SKM-1 treated with dmso at 0.1 percent for 144 hours (cell line): Measurements from ENCODE around the gene C1QTNF2.
"Not testable (repeated sequence)": the region's sequence is repeated elsewhere in the genome, so short reads cannot be mapped to it uniquely, and the experiment has no call there.

Experiments
- DNase-seq: peaks from one replicate; lab custom pipeline; 2025; ENCODE audit not compliant: unreplicated experiment; lab: John Stamatoyannopoulos, UW

Gene C1QTNF2

GRCh38 chr5:160342413-160342941 lies 27.9 kb downstream of the C1QTNF2 start:
- no peak for DNase-seq

DNA sequence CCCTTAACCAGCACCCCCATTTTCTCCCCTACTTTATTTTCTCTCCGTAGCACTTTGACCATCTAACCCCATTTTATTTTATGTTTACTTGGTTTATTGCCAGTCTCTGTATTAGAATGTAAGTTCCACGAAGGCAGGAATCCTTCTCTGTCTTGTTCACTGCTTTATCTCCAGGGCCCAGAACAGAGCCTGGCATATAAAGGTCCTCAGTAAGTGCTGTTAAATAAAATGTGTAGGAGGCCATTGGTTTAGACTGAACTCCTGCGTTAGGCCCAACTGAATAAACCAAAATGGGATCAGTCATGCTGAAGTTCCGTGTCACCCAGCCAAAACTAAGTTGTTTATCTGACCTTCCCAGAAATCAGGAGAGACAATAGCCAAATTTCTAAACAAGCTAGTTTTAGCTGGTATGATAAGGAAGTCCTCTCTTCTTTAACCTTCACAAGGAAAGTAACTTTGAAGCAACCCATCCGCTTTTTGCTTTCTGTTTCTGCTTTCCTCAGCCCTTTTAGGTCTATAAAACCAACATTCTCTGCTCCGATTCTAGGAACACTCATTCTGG lies 29.0 kb downstream of the C1QTNF2 start:
- DNase-seq: no peak

GRCh38 chr5:160340513-160340912 lies 29.9 kb downstream of the C1QTNF2 start:
- not testable (repeated sequence) for DNase-seq

GRCh38 chr5:160339406-160340130 lies 30.9 kb downstream of the C1QTNF2 start:
- no peak for DNase-seq

DNA sequence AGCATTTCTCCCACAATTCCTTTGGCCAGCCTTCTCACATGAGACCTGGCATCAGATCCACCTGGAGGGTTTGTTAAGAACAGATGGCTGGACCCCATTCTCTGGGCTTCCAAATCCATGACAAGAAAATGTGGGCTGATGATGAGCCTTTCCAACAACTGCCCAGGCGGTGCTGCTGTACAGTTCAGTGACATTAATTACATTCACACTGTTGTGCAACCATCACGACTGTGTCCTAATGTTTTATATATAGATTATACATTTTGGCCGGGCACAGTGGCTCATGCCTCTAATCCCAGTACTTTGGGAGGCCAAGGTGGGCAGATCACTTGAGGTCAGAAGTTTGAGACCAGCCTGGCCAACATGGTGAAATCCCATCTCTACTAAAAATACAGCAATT lies 35.7 kb downstream of the C1QTNF2 start:
- not testable (repeated sequence) for DNase-seq

GRCh38 chr5:160333721-160334120 lies 36.7 kb downstream of the C1QTNF2 start:
- DNase-seq: peak; percentile 64

DNA sequence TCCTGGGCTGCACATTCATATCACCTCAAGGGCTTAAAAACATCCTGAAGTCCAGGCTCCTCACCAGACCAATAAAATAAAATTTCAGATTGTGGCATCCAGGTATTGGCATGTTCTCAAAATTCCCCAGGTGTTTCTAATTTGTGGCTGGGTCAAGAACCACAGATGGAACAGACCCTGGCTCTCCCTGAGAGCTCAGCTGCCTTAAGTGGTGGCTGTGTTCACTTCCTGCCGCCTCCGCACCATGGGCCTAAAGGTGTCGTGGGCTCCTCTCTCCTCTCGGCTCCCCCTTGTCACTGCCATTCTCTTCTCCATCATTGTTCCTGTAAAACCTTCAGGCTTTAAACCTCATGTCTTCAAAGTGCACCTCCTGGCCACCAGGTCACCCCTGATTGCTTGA lies 40.2 kb downstream of the C1QTNF2 start:
- DNase-seq: no peak

DNA sequence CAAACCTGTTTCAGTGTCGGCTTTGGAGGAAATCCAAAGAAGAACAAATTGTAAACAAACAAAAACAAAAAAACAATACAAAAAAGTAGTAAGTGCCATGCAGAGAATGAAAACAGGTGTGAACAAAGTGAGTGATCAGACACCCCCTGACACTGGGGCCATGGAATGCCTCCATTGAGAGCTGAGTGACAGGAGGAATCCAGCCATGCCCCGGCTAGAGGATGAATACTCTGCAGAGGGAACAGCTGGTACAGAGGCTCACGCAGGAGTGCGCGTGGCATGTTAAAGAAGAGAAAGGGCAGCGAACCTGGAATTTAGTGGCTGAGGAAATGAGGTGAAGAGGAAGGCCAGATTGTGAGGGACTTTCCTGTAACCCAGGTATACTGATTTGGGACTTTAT lies 42.6 kb downstream of the C1QTNF2 start:
- no peak for DNase-seq

DNA sequence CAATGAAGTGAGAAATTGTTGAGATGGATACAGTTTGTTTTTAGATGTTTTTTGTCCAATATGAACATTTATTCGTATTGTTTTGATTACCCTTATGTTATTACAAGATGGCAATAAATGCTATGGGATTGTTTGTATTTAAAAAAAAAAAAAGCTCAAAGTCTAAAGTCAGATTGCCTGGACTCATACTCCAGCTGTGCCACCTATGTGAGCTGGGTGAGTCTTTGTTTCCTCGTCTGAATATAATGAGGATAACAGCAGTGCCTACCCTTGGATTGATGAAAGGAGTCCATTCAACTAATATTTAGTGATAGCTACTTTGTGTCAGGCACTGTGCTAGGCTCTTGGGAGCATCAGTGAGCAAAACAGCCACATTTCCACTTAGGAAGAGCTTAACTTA lies 43.4 kb downstream of the C1QTNF2 start:
- no peak for DNase-seq

- no peak for DNase-seq
Measured at GRCh38 chr5:160325716-160326115, 44.7 kb downstream of the C1QTNF2 start.

DNA sequence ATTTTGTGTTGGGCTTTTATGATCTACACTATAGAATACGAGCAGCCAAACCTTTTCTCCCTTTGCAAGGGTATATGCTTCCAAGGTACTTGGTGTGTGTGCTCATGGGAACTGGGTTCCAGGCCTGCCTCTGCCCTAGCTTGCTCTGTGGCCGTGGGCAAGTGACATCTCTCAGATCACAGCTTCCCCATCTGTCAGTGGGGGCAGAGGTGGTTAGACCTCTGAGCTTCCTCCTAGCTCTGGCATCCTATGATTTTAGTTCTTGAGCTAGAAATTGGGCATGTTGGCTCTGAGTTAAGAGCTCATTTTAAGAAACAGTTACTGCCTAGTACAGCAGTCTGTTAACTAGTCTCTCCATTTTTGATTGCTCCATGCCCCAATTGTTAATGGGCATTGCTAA lies 45.5 kb downstream of the C1QTNF2 start:
- DNase-seq: peak; percentile 34

DNA sequence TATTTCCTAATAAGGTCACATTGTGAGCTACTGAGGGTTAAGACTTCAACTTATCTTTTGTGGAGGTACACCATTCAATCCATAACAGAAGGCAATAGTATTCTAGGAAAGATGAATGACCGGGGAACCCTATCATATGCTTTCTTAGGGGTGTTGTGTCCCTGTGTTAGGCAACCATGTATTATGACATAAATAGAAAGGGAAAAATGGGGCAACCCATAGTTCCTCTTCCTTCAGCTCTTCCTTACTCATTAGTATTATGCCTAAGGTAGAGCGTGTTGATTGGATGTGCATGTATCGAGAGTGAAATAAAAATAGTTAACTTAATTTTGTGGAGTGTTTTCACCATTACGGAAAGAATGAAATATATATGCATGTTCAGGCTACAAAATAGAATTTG lies 52.0 kb downstream of the C1QTNF2 start:
- peak; percentile 79 for DNase-seq

DNA sequence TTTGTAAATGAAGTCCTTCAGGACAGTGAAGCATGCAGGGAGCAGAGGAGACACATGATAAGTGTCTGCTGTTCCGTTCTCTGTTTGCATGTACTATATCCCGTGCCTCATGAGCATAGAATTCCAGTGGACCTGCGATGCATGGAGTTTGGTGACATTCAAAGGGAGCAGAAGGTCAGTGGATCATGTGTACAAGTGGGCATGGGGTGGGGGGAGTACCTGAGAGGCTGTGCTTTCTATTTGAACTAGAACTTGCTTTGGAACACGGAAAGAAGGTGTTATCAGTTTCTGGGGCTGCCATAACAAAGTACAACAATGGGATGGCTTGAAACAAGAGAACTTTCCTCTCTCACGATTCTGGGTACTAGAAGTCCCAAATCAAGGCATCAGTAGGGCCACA lies 53.0 kb downstream of the C1QTNF2 start:
- DNase-seq: no peak

GRCh38 chr5:160315968-160316367 lies 54.5 kb downstream of the C1QTNF2 start:
- no peak for DNase-seq

- DNase-seq: no peak
Measured at GRCh38 chr5:160312960-160313727, 57.3 kb downstream of the C1QTNF2 start.

DNA sequence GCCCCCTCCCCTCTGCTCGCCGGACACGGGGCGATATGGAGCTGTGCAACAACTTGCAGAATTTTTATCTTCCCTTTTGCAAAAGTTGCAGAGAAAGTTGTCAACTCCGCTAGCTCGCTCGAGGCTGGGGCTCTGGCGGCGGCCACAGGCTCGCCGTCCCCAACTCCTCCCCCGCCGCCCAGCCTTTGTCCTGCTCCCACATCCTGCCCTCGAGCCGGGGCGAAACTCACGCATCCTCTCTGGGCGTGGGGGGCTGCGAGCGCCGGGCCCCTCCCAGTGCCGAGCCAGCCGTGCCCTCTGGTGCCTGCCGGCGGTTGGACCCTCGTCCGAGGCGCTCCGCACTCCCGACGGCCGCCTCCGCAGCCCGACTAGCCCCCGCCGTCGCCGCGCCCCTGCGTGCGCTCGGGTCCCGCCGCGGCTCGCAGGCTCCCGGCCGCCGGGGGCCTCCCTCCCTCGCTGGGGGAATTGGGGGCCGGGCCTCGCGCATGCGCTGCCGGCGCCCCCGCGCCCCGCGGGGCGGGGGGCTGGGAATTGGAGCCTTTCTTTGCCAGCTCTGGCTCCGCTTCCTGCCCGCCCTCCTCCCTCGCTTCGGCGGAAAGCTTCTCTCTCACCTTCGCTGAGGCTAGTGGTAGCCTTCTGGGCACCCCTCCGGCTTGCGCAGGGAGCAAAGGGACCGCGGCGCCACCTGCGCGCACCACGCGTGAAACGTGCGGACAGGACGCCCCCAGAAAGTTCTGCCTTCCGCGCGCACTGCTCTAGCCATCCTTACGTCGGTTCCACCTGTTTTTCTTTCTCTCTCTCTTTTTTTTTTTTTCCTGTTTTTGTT lies 58.1 kb downstream of the C1QTNF2 start, which contains the start of gene CCNJL:
Gene CCNJL (minus strand): TSS at position 431 of the 826 bp plus-strand sequence. CDS start 641 bp downstream, outside the sequence.
- peak; percentile 27 for DNase-seq

GRCh38 chr5:160311491-160312133 lies 58.8 kb downstream of the C1QTNF2 start:
- no peak for DNase-seq

DNA sequence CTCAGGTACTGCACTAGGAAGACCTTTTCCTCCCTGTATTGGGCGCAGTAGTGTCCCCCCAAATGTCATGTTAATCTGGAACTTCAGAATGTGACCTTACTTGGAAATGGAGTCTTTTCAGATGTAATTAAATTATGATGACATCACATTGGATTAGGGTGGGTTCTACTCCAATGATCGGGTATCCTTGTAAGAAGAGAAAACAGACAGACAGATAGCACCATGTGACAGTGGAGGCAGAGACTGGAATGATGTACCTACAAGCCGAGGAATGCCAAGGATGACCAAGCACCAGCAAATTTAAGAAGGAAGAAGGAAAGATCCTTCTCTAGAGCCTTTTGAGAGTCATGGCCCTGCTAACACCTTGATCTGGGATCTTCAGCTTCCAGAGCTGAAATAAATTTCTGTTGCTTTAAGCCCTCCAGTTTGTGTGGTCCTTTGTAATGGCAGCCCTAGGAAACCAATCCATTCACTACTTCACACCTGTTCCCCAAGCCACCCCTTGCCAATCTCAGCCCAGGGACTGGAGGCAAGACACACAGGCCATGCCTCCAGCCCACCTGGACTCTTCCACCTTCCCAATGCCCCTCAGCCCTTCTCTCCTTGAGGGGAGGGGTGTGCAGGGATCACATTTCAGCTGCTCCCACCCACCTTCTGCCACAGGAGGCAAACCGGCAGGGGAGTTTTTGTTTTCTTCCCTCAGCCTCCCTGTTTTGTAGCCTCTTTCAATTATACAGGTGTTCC lies 59.7 kb downstream of the C1QTNF2 start:
- DNase-seq: no peak

DNA sequence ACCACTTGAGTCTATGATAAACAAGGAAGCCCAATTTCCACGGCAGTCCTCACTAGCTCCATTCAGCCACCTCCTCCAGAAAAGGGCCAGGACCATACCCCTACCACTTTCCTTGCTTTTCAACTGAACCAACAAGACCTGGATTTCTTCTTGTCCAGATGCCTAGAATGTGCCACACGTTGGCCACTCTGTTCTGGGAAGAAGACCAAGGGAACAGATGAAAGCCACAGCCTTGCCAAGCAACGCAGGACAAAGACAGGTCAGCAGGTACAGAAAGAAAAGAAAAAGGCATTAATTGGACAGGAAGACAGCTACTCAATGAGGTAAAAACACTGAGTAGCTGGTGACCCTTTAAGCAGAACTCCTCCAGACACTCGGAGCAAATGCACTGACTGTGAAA lies 60.3 kb downstream of the C1QTNF2 start:
- DNase-seq: no peak

DNA sequence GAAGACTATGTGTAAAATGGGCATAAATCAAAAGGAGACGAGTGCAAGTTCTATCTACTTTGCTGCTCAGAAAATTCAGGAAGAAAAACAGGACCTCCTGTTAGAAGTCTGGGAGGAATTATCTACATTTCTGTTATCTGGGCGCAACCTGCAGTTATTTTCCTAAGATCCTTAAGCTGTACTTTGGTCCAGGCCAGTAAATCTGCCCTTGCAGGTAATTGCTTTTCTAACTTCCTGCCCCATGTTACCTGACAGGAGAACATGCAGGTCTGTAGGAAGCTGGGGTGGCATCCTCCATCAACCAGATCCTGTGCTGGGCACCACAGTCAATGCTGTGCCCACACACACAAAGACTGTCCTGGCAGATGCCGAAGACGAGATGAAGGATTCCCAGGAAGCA lies 63.7 kb downstream of the C1QTNF2 start:
- DNase-seq: no peak
